Kidney (tissue), 14 donors: ENCODE data around the gene PPCDC. TPM values are rescaled to one million over a fixed set of nuclear protein-coding genes. Genes with fewer than 3 reads are reported as not detected.

Experiments
- DNase-seq, 5 donors: peaks; one replicate each; pipeline ENCODE4 v3.0.0-alpha.2; 2013 to 2020
- FAIRE-seq: peaks from 2 replicates; lab custom pipeline; 2012; peaks lifted over from hg19 to GRCh38; lab: Jason Lieb, UNC
- H3K27ac ChIP-seq, 2 donors: one replicate each; pipeline ENCODE4 v1.7.0; 2013; ENCODE audit warnings: low read depth in 2 of 2, low read length in 2 of 2, inconsistent platforms in 1 of 2
- H3K27me3 ChIP-seq: one replicate; pipeline ENCODE4 v1.7.1; 2013; ENCODE audit warnings: low read length, inconsistent platforms; ENCODE audit not compliant: control insufficient read depth, insufficient read depth
- H3K36me3 ChIP-seq, 3 donors: one replicate each; pipeline versions ENCODE4 v1.7.0 to v1.7.1; 2013; ENCODE audit warnings: low read length in 3 of 3, control low read depth in 1 of 3, inconsistent platforms in 1 of 3; ENCODE audit not compliant: insufficient read depth in 3 of 3, control insufficient read depth in 2 of 3
- H3K4me1 ChIP-seq, 3 donors: one replicate each; pipeline versions ENCODE4 v1.7.0 to v1.7.1; 2013; ENCODE audit warnings: low read length in 3 of 3, inconsistent platforms in 1 of 3, low read depth in 1 of 3; ENCODE audit not compliant: control insufficient read depth in 2 of 3, insufficient read depth in 2 of 3
- H3K4me3 ChIP-seq, 3 donors: one replicate each; pipeline versions ENCODE4 v1.7.0 to v1.8.1; 2013; ENCODE audit warnings: low read length in 3 of 3, control low read depth in 1 of 3, inconsistent platforms in 1 of 3
- H3K9ac ChIP-seq, 3 donors: one replicate each; pipeline versions ENCODE4 v1.7.0 to v1.7.1; 2013; ENCODE audit warnings: low read length in 3 of 3, control low read depth in 1 of 3, inconsistent platforms in 1 of 3
- H3K9me3 ChIP-seq, 3 donors: one replicate each; pipeline versions ENCODE4 v1.7.0 to v1.7.1; 2013; ENCODE audit warnings: low read length in 3 of 3, control low read depth in 1 of 3, inconsistent platforms in 1 of 3; ENCODE audit not compliant: control insufficient read depth in 2 of 3, insufficient read depth in 1 of 3
- intact Hi-C: fragments of 100-400 bp; cut with DNase I; formaldehyde crosslinking; loops from one replicate; pipeline ENCODE4 v1.11.1; 2022
- polyA plus RNA-seq: library from polyadenylated mRNA; stranded (reverse); fragments of 350-450 nt; fragmentation: Illumina TruSeq; extraction: RNeasy Lipid Tissue Mini Kit (QIAGEN cat#74804); gene quantifications from one replicate; pipeline ENCODE4 v1.2.3, GENCODE V29; 2014; ENCODE audit warnings: low read depth, low replicate concordance; ENCODE audit not compliant: insufficient read depth
- total RNA-seq: library from RNA; stranded (reverse); fragmentation: NEBNext Ultra II Directional; extraction: Animal tissue kit (Norgen Biotek cat#: 25700); gene quantifications from one replicate; pipeline ENCODE4 v1.2.1, GENCODE V29; 2021
- TF ChIP-seq, protein P1 (sequence below): IDR thresholded peaks from 3 replicates; pipeline ENCODE4 v1.5.1; 2012; ENCODE audit warnings: mild to moderate bottlenecking, moderate library complexity, borderline replicate concordance; ENCODE audit not compliant: insufficient read depth; ENCODE audit errors: extremely low read depth
- donor health status: control.
- donor health status: control.
- donor health status: control.
- donor health status: control.
- donor health status: control.
- donor health status: DM: yes; HTN: yes; CAD: no.
- donor health status: Normal renal cell carcinoma (clear cell type).

PPCDC gene
- total and polyA plus RNA-seq, 2 donors from 2014 or later: 16.3 to 25.3 TPM

DNA sequence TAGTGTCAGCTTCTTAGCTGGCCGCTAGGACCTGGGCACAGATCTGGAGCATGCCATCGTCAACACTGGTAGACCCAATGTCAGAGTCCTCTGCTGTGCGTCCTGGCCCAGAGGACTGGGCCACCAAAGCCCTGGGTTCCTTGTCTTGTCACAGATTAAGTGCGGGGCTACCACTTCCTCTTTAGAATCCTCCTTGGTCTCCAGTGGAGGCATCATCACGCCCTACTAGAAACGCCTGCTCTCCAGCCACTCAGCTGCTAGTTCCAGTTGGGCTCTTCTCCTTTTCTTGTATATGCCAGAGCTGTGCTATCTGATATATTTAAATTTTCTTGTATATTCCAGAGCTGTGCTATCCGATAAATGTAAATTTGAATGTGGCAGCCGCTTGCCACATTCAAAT, 11.2 kb downstream of the PPCDC start:
- H3K27ac ChIP-seq: no peak overlapping the region
- H3K4me1 ChIP-seq: peaks cover 0 to 8% (median 4%) of the 10 kb centered on the region in 3 donors
- H3K9ac ChIP-seq: no peak overlapping the region
- H3K27me3 ChIP-seq: no peaks in the 10 kb centered on the region
- H3K9me3 ChIP-seq: no peaks in the 10 kb centered on the region
- H3K4me3 ChIP-seq: no peak overlapping the region
- intact Hi-C loops: no loop called here
- TF ChIP-seq, protein P1, sequence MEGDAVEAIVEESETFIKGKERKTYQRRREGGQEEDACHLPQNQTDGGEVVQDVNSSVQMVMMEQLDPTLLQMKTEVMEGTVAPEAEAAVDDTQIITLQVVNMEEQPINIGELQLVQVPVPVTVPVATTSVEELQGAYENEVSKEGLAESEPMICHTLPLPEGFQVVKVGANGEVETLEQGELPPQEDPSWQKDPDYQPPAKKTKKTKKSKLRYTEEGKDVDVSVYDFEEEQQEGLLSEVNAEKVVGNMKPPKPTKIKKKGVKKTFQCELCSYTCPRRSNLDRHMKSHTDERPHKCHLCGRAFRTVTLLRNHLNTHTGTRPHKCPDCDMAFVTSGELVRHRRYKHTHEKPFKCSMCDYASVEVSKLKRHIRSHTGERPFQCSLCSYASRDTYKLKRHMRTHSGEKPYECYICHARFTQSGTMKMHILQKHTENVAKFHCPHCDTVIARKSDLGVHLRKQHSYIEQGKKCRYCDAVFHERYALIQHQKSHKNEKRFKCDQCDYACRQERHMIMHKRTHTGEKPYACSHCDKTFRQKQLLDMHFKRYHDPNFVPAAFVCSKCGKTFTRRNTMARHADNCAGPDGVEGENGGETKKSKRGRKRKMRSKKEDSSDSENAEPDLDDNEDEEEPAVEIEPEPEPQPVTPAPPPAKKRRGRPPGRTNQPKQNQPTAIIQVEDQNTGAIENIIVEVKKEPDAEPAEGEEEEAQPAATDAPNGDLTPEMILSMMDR: no peak
- H3K36me3 ChIP-seq: no peaks in the 10 kb centered on the region
- FAIRE-seq (no peak), DNase-seq (no peak)

DNA sequence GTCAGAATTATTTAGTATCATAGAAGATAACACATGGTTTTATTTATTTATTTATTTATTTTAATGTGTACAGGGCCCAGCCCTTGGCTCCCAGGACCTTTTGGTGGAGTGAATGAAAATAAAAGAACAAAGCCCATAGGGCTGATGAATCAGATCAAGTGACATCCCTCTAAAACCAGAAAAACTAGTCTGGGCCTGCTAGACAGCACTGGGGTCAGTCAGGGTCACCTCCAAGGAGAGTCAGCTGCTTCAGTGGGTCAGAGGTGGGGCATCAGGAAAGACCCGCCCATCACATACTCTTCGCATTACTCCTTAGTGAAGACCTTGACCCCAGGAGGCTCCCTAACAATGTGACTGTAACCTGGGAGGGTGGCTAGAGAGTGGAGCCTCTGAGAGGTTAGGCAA, 12.8 kb downstream of the PPCDC start:
- intact Hi-C loops: no loop called here
- FAIRE-seq: no peak
- no peaks in the 10 kb centered on the region for H3K9me3 ChIP-seq
- no peak overlapping the region for H3K27ac ChIP-seq
- TF ChIP-seq, protein P1: no peak
- no peaks in the 10 kb centered on the region for H3K27me3 ChIP-seq
- no peak overlapping the region for H3K4me3 ChIP-seq
- H3K36me3 ChIP-seq: no peaks in the 10 kb centered on the region
- DNase-seq: no peak
- H3K9ac ChIP-seq: no peak overlapping the region
- no peaks in the 10 kb centered on the region for H3K4me1 ChIP-seq

DNA sequence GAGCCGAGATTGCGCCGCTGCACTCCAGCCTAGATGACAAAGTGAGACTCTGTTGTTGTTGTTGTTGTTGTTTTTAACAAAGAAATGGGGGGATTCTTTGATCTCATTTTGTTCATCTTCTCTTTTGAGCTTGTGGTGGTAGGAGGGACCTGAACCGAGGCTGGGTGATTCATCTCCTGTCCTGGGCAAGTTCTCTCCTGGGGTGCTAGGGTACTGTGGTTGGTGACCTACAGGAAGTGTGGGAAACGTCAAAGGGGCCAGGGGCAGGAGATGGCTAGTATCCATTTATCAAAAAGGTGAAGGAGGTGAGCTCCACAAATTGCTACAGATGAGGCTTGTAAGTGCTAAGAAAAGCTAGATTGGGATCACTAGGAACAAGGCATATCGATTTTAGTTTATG, 14.3 kb downstream of the PPCDC start:
- H3K27me3 ChIP-seq: no peaks in the 10 kb centered on the region
- no peak overlapping the region for H3K27ac ChIP-seq
- H3K36me3 ChIP-seq: no peaks in the 10 kb centered on the region
- no peak for FAIRE-seq
- TF ChIP-seq, protein P1: no peak
- no peak for DNase-seq
- no peak overlapping the region for H3K4me3 ChIP-seq
- peaks cover 0 to 2% (median 0%) of the 10 kb centered on the region in 3 donors for H3K4me1 ChIP-seq
- no peak overlapping the region for H3K9ac ChIP-seq
- H3K9me3 ChIP-seq: no peaks in the 10 kb centered on the region
- intact Hi-C loops: no loop called here

DNA sequence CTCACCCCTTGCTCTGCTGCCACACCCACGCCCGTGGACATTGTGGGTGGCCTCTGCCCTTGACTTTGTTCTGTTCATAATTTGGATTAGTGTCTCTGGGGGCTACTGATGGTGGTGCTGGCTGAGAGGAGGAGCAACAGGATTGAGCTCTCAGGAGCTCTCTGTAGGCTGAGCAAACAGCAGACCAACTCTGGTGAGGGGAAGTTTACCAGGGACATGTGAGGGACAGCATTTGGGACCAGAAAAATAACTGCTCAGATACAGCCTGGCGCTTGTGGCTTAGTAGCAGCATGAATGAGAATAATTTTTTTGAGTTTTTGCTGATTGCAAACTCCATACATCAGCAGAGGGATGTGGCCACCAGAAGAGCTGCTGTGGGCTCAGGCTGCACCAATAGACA, 14.8 kb downstream of the PPCDC start:
- intact Hi-C loops: no loop called here
- DNase-seq (no peak), FAIRE-seq (no peak)
- no peaks in the 10 kb centered on the region for H3K36me3 ChIP-seq
- no peaks in the 10 kb centered on the region for H3K27me3 ChIP-seq
- no peak overlapping the region for H3K9ac ChIP-seq
- TF ChIP-seq, protein P1: no peak
- peaks cover 0 to 7% (median 0%) of the 10 kb centered on the region in 3 donors for H3K4me1 ChIP-seq
- H3K4me3 ChIP-seq: no peak overlapping the region
- H3K9me3 ChIP-seq: no peaks in the 10 kb centered on the region
- H3K27ac ChIP-seq: no peak overlapping the region
